HG03135 (cell line): Measurements from ENCODE around the gene PAPPA2.

Source experiments
- ATAC-seq: cut with Tn5 transposase; IDR thresholded peaks from one replicate; pipeline ENCODE4 v1.9.1; 2021; ENCODE audit warnings: mild to moderate bottlenecking, moderate library complexity; ENCODE audit not compliant: unreplicated experiment

The PAPPA2 gene

GRCh38 chr1:176843352-176844297, 380.6 kb downstream of the PAPPA2 start:
- ATAC-seq = no peak

GRCh38 chr1:176847052-176847451, 384.1 kb downstream of the PAPPA2 start:
- no peak for ATAC-seq

DNA sequence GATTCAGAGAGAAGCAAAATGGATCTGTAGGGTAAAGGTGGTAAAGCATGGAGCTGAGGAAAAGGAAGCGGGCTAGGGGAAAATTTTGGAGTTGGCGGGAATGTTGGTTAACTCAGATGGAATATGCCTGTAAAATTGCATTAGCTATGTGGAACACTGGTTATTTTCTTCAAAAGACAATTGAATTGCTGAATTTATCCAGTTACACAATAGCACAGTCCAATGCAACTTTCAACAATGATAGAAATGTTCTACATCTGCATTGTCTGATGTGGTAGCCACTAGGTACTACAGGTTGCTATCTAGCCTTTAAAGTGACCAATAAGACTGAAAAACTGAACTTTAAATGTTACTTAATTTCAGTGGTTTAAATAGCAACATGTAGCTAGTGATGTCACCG, 386.3 kb downstream of the PAPPA2 start:
- no peak for ATAC-seq

DNA sequence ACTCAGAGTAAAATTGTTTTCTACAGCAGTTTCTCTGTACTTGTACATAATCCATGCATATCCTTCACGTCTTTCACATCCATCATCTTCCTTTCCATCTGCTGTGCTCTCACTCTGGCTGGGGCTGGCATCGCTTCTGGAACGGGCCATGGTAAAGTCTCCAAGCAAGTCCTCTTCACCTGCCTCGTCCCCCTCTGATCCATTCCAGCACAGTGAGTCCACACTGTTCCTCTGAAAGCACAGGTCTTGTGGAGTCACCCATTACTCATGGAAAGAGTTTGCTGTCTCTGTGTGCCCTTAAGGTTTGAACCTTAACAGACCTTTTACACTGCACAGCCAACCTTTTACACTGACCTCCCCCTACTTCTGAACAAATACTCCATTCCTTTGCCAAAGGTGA, 387.9 kb downstream of the PAPPA2 start:
- no peak for ATAC-seq

- ATAC-seq = no peak
Measured at GRCh38 chr1:176852124-176852523, 389.1 kb downstream of the PAPPA2 start.

- no peak for ATAC-seq
Measured at GRCh38 chr1:176853503-176853902, 390.5 kb downstream of the PAPPA2 start.

DNA sequence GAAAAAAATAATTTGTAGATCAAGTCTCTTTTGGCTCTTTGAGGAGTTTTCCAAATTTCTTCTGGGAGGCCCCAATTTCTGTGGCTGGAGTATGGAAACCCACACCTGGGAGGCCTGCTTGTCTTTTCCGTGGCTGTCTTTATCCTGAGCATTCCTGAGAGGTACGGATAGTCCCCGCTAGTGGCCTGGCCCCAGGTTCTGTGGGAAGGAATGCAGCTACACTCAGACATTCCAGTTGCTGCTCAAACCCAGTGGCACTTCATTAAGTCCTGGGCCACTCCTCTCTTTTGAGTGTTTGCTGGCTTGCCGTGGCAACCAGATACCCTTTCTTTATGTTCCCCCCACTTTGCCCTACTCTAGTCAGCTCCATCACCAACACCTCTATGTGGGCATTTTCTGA, 391.1 kb downstream of the PAPPA2 start:
- no peak for ATAC-seq

DNA sequence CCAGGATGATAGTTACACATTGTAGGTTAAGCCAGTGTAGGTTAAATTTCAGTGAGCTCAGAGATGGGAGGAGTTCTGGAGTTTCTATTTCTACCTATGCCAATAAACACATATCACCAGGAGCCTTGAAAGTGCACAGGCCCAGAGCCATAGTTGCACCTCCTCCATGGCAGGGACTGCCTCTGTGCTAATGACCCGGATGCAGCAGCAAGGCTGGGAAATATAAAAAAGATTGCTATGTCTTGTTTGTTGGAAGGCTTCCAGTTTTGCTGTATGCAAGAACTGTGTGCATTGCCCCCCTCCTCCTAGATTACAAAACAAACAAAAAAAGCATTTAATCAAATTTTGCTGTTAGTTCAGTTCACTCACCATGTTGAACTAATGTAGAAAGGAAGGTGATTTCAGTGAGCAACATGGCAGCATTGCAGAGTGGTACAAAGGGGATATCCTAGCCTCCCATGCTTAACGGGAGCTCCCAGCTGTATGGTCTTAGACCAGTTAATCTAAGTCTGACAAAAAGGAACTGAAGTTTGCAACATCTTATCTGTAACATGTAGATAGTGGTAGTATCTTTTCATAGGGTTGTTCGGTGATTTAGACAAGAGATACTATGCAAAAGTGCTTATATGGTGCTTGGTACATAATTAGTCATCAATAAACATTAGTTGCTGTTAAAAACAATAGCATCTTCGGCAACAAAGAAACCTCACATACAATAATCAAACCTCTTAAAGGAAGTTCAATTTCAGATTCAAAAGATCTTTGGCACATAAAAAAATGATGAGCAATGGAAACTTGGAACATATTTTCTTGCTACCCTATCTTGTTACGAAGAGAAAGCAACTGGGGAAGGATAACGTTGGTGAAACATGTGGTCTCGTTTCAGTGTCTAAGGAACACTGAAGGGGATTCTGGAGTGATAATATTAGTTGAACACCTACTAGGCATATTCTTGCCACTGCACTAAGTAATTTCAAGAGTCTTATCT, 392.1 kb downstream of the PAPPA2 start:
- no peak for ATAC-seq

- no peak for ATAC-seq
Measured at GRCh38 chr1:176857632-176858031, 394.7 kb downstream of the PAPPA2 start.

DNA sequence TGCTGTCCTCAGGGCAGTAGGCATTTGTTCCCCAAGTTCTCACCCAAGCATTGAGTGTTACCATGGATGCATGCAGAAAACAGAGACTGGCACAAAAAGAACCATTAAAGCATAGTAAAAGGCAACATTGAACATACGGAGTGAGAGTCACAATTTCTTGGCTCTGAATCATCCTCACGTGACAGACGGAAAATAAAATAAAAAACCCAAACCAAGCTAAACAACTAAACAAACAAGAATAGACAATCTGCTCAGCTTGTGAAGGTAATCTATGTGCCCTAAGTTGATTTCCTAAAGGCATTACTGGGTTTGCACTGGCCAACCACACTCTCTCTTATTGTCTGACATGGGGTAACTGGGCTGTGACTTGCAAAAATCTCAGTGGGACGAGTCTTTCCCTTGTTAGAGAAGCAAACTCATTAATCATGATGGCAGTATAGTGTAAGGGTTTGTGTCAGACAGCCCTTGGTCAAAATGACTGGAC, 395.5 kb downstream of the PAPPA2 start:
- no peak for ATAC-seq

- ATAC-seq = no peak
Measured at GRCh38 chr1:176863613-176864012, 400.6 kb downstream of the PAPPA2 start.

DNA sequence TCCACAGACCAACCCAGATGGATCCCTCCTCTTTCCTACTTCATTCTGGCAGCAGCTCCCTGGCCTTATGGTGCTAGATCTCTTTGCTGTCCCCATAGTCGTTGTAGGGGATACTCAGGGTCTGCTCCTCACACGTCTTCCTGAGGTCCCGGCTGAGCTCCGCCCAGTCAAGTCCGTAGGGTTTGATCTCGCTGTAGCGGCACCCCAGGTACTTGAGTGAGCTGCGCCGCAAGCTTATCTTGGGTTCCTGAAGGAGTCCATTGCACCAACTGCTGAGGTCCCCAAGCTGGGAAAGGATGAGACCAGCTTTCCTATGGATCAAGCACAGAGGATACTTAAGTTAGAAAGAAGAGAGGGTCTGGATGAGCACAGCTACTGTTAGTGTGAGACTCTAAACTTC, 401.2 kb downstream of the PAPPA2 start:
- no peak for ATAC-seq

DNA sequence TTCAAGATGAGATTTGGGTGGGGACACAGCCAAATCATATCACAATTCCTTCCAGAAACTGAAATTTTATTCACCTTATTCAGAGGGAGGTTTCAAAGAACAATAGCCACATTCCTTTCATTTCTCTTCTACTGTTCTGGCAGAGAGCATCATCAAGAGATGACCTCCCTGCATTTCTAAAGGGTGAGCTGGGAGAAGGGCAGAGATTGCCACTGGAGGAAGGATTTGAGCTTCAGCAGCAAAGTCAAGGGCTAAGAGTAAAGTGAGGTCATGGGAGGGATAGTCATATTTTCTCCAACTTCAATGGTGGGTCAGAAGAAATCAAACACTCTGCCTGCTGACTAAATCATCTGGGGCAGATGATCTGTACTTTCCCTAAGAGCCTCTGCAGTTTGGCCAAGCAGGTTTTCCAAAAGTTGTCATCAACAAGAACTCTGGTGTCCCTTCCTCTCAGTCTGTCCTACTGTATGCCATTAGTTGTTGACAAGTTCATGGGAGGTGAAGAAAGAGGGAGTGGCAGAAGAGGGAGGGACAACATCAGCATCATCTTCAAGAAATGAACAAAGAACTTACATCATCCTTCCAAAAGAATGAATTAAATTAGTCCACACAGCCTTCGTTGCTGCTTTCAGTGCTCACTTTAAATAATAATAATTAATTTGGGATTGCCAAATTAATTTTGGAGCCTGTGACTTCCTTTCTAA, 403.2 kb downstream of the PAPPA2 start:
- ATAC-seq = no peak

DNA sequence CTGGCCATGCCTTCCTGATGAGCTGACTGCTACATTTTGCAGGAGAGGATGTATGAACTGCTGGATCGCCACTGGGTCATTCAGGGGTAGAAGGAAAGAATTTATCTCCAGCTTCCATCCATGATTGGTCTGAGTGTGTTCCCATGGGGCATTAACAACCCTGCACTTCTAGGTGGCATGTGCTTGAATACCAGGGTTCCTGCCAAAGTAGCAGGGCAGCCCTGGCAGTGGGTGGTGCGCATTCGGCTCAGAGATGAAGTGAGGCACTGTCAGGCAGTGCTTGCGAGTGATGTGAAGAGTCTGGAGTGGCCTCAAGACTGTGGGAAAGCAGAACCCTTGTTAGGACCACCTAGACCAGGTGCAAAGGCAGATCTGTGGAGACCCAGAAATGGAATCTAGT, 406.6 kb downstream of the PAPPA2 start:
- no peak for ATAC-seq

GRCh38 chr1:176876966-176877515, 414.1 kb downstream of the PAPPA2 start:
- no peak for ATAC-seq

- no peak for ATAC-seq
Measured at GRCh38 chr1:176877557-176877956, 414.6 kb downstream of the PAPPA2 start.

- ATAC-seq = no peak
Measured at GRCh38 chr1:176878750-176879536, 416.0 kb downstream of the PAPPA2 start.

- ATAC-seq = no peak
Measured at GRCh38 chr1:176879784-176880620, 417.0 kb downstream of the PAPPA2 start.
